Neural cell (in vitro differentiated cells): ENCODE results near the gene TRMU.

Experiments used
- CTCF ChIP-seq: fragments of 450-650 bp; IDR thresholded peaks from 2 replicates; pipeline ENCODE4 v1.5.1; 2014; ENCODE audit warnings: antibody characterized with exemption, mild to moderate bottlenecking, moderate library complexity; ENCODE audit not compliant: poor library complexity, severe bottlenecking
- EZH2 ChIP-seq: fragments of 200-600, 300-800 bp; shearing (Covaris generic), sonication (generic); IDR thresholded peaks from 2 replicates; pipeline ENCODE4 v1.6.1; 2014; ENCODE audit warnings: antibody characterized with exemption, low read length, borderline replicate concordance, mild to moderate bottlenecking; ENCODE audit not compliant: insufficient read depth, poor library complexity, severe bottlenecking
- POLR2AphosphoS5 ChIP-seq: IDR thresholded peaks from 2 replicates; pipeline ENCODE4 v1.6.1; 2012
- TAF1 ChIP-seq: IDR thresholded peaks from 2 replicates; pipeline ENCODE4 v1.6.1; 2012; ENCODE audit warnings: low read depth

- TF ChIP-seq CTCF (no peak), TAF1 (no peak), POLR2AphosphoS5 (no peak), EZH2 (no peak)
Observed at GRCh38 chr22:46378426-46379065, 43.0 kb downstream of the TRMU start.
